NCI-H524 (cell line): ENCODE results near the gene PRLR.
A peak's percentile ranks its signal among the peaks of the same experiment; 100 is the strongest.

Experiments
- DNase-seq, 2 experiments: peaks; one replicate each; lab custom pipeline; 2025; lab: John Stamatoyannopoulos, UW

PRLR gene

GRCh38 chr5:35233601-35234000 is 3.3 kb upstream of the PRLR start:
- DNase-seq: no peak

- no peak for DNase-seq
Observed at GRCh38 chr5:35233121-35233520, 2.8 kb upstream of the PRLR start.

GRCh38 chr5:35232124-35232523 is 1.8 kb upstream of the PRLR start:
- no peak for DNase-seq

- peak in 1 of 2 experiments; percentile 46 for DNase-seq
Observed at GRCh38 chr5:35229076-35230037, 930 bp downstream of the PRLR start.

- DNase-seq: no peak
Observed at GRCh38 chr5:35228310-35228709, 2.0 kb downstream of the PRLR start.

- no peak for DNase-seq
Observed at GRCh38 chr5:35227720-35228119, 2.6 kb downstream of the PRLR start.

- no peak for DNase-seq
Observed at GRCh38 chr5:35223787-35224395, 6.4 kb downstream of the PRLR start.

GRCh38 chr5:35220967-35221366 is 9.3 kb downstream of the PRLR start:
- DNase-seq: no peak

GRCh38 chr5:35218981-35219380 is 11.3 kb downstream of the PRLR start:
- no peak for DNase-seq

GRCh38 chr5:35214051-35214450 is 16.2 kb downstream of the PRLR start:
- no peak for DNase-seq

GRCh38 chr5:35213608-35214007 is 16.7 kb downstream of the PRLR start:
- DNase-seq: no peak

- no peak for DNase-seq
Observed at GRCh38 chr5:35212122-35212982, 17.9 kb downstream of the PRLR start.

GRCh38 chr5:35209862-35210261 is 20.4 kb downstream of the PRLR start:
- DNase-seq: no peak

- DNase-seq: no peak
Observed at GRCh38 chr5:35205606-35206005, 24.7 kb downstream of the PRLR start.

- DNase-seq: no peak
Observed at GRCh38 chr5:35205186-35205585, 25.1 kb downstream of the PRLR start.

- no peak for DNase-seq
Observed at GRCh38 chr5:35203403-35203802, 26.9 kb downstream of the PRLR start.

GRCh38 chr5:35202319-35203111 is 27.8 kb downstream of the PRLR start:
- DNase-seq: peak; percentile 50 to 63

GRCh38 chr5:35201291-35201690 is 29.0 kb downstream of the PRLR start:
- no peak for DNase-seq

GRCh38 chr5:35199886-35200285 is 30.4 kb downstream of the PRLR start:
- no peak for DNase-seq

GRCh38 chr5:35198686-35199085 is 31.6 kb downstream of the PRLR start:
- no peak for DNase-seq

- no peak for DNase-seq
Observed at GRCh38 chr5:35198075-35198474, 32.2 kb downstream of the PRLR start.

- peak in 1 of 2 experiments; percentile 51 for DNase-seq
Observed at GRCh38 chr5:35197351-35197750, 32.9 kb downstream of the PRLR start.
